ENCODE results near the gene PIK3IP1. TPM values are rescaled to one million over a fixed set of nuclear protein-coding genes. Genes with fewer than 3 reads are reported as not detected.

Gene PIK3IP1
- total and polyA plus RNA-seq, 2 of the 8 experiments (the other 6 are each of a cell fraction or from before 2014, with no cell fraction given), result 1.00 to 1.3 TPM

DNA sequence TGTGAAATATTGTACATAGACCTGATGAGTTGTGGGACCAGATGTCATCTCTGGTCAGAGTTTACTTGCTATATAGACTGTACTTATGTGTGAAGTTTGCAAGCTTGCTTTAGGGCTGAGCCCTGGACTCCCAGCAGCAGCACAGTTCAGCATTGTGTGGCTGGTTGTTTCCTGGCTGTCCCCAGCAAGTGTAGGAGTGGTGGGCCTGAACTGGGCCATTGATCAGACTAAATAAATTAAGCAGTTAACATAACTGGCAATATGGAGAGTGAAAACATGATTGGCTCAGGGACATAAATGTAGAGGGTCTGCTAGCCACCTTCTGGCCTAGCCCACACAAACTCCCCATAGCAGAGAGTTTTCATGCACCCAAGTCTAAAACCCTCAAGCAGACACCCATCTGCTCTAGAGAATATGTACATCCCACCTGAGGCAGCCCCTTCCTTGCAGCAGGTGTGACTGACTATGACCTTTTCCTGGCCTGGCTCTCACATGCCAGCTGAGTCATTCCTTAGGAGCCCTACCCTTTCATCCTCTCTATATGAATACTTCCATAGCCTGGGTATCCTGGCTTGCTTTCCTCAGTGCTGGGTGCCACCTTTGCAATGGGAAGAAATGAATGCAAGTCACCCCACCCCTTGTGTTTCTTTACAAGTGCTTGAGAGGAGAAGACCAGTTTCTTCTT lies 12.3 kb downstream of the PIK3IP1 start (continued):
- TF ChIP-seq, protein P1, sequence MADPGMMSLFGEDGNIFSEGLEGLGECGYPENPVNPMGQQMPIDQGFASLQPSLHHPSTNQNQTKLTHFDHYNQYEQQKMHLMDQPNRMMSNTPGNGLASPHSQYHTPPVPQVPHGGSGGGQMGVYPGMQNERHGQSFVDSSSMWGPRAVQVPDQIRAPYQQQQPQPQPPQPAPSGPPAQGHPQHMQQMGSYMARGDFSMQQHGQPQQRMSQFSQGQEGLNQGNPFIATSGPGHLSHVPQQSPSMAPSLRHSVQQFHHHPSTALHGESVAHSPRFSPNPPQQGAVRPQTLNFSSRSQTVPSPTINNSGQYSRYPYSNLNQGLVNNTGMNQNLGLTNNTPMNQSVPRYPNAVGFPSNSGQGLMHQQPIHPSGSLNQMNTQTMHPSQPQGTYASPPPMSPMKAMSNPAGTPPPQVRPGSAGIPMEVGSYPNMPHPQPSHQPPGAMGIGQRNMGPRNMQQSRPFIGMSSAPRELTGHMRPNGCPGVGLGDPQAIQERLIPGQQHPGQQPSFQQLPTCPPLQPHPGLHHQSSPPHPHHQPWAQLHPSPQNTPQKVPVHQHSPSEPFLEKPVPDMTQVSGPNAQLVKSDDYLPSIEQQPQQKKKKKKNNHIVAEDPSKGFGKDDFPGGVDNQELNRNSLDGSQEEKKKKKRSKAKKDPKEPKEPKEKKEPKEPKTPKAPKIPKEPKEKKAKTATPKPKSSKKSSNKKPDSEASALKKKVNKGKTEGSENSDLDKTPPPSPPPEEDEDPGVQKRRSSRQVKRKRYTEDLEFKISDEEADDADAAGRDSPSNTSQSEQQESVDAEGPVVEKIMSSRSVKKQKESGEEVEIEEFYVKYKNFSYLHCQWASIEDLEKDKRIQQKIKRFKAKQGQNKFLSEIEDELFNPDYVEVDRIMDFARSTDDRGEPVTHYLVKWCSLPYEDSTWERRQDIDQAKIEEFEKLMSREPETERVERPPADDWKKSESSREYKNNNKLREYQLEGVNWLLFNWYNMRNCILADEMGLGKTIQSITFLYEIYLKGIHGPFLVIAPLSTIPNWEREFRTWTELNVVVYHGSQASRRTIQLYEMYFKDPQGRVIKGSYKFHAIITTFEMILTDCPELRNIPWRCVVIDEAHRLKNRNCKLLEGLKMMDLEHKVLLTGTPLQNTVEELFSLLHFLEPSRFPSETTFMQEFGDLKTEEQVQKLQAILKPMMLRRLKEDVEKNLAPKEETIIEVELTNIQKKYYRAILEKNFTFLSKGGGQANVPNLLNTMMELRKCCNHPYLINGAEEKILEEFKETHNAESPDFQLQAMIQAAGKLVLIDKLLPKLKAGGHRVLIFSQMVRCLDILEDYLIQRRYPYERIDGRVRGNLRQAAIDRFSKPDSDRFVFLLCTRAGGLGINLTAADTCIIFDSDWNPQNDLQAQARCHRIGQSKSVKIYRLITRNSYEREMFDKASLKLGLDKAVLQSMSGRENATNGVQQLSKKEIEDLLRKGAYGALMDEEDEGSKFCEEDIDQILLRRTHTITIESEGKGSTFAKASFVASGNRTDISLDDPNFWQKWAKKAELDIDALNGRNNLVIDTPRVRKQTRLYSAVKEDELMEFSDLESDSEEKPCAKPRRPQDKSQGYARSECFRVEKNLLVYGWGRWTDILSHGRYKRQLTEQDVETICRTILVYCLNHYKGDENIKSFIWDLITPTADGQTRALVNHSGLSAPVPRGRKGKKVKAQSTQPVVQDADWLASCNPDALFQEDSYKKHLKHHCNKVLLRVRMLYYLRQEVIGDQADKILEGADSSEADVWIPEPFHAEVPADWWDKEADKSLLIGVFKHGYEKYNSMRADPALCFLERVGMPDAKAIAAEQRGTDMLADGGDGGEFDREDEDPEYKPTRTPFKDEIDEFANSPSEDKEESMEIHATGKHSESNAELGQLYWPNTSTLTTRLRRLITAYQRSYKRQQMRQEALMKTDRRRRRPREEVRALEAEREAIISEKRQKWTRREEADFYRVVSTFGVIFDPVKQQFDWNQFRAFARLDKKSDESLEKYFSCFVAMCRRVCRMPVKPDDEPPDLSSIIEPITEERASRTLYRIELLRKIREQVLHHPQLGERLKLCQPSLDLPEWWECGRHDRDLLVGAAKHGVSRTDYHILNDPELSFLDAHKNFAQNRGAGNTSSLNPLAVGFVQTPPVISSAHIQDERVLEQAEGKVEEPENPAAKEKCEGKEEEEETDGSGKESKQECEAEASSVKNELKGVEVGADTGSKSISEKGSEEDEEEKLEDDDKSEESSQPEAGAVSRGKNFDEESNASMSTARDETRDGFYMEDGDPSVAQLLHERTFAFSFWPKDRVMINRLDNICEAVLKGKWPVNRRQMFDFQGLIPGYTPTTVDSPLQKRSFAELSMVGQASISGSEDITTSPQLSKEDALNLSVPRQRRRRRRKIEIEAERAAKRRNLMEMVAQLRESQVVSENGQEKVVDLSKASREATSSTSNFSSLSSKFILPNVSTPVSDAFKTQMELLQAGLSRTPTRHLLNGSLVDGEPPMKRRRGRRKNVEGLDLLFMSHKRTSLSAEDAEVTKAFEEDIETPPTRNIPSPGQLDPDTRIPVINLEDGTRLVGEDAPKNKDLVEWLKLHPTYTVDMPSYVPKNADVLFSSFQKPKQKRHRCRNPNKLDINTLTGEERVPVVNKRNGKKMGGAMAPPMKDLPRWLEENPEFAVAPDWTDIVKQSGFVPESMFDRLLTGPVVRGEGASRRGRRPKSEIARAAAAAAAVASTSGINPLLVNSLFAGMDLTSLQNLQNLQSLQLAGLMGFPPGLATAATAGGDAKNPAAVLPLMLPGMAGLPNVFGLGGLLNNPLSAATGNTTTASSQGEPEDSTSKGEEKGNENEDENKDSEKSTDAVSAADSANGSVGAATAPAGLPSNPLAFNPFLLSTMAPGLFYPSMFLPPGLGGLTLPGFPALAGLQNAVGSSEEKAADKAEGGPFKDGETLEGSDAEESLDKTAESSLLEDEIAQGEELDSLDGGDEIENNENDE (IDR thresholded peaks at IDR 0.05; ENCODE audit: insufficient replicate concordance, low read length), result no peak
- no peak for TF ChIP-seq SRF (IDR thresholded peaks at IDR 0.05; ENCODE audit: low read depth, low read length)
- TF ChIP-seq RFX5 (IDR thresholded peaks at IDR 0.05; ENCODE audit: borderline replicate concordance, low read depth, low read length), result no peak
